ENCODE results near the gene GRIK3.

DNA sequence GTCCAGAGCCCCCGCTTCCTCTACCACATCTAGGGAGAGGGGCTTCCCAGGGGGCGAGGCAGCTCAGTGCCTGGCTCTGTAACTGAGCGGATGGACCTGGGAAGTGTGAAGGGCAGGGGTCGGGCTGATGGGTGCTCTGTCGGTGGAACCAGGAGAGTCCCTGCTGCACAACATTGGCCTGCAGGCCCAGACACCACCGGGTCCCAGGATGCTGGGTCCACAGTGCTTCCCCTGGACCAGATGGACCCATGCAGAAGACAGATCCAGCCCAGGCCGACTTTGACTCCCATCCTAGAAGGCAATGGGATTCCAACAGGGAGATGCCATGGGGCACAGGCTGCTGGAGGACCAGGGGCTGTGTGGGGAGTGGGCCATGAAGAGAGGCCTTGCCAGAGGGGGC, 212.9 kb downstream of the GRIK3 start:
- TF ChIP-seq, protein P1, sequence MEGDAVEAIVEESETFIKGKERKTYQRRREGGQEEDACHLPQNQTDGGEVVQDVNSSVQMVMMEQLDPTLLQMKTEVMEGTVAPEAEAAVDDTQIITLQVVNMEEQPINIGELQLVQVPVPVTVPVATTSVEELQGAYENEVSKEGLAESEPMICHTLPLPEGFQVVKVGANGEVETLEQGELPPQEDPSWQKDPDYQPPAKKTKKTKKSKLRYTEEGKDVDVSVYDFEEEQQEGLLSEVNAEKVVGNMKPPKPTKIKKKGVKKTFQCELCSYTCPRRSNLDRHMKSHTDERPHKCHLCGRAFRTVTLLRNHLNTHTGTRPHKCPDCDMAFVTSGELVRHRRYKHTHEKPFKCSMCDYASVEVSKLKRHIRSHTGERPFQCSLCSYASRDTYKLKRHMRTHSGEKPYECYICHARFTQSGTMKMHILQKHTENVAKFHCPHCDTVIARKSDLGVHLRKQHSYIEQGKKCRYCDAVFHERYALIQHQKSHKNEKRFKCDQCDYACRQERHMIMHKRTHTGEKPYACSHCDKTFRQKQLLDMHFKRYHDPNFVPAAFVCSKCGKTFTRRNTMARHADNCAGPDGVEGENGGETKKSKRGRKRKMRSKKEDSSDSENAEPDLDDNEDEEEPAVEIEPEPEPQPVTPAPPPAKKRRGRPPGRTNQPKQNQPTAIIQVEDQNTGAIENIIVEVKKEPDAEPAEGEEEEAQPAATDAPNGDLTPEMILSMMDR (tag by site-specific recombination; IDR thresholded peaks at IDR 0.05), result no peak
- no peak for TF ChIP-seq ZNF394 (tag by site-specific recombination; IDR thresholded peaks at IDR 0.05; ENCODE audit: borderline replicate concordance)
- TF ChIP-seq, protein P2, sequence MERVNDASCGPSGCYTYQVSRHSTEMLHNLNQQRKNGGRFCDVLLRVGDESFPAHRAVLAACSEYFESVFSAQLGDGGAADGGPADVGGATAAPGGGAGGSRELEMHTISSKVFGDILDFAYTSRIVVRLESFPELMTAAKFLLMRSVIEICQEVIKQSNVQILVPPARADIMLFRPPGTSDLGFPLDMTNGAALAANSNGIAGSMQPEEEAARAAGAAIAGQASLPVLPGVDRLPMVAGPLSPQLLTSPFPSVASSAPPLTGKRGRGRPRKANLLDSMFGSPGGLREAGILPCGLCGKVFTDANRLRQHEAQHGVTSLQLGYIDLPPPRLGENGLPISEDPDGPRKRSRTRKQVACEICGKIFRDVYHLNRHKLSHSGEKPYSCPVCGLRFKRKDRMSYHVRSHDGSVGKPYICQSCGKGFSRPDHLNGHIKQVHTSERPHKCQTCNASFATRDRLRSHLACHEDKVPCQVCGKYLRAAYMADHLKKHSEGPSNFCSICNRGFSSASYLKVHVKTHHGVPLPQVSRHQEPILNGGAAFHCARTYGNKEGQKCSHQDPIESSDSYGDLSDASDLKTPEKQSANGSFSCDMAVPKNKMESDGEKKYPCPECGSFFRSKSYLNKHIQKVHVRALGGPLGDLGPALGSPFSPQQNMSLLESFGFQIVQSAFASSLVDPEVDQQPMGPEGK (tag by site-specific recombination; IDR thresholded peaks at IDR 0.05), result no peak
